ENCODE data around the gene RAB3C. TPM values are rescaled to one million over a fixed set of nuclear protein-coding genes. Genes with fewer than 3 reads are reported as not detected.

Gene RAB3C
- total RNA-seq, 1 experiment from 2014 or later = 13.3 TPM

- TF ChIP-seq OVOL2 (CRISPR knock-in tag; IDR thresholded peaks at IDR 0.05; ENCODE audit: borderline replicate concordance) (no peak), JAZF1 (CRISPR knock-in tag; IDR thresholded peaks at IDR 0.05) (no peak), ZBTB21 (CRISPR knock-in tag; IDR thresholded peaks at IDR 0.05; ENCODE audit: borderline replicate concordance) (no peak), ZNF281 (CRISPR knock-in tag; IDR thresholded peaks at IDR 0.05) (no peak), SP1 (CRISPR knock-in tag; conservative IDR thresholded peaks at IDR 0.05) (no peak), AR (CRISPR knock-in tag; IDR thresholded peaks at IDR 0.05) (no peak), MAX (CRISPR knock-in tag; IDR thresholded peaks at IDR 0.05) (no peak)
Observed at GRCh38 chr5:58753446-58753845, 170.6 kb downstream of the RAB3C start.

GRCh38 chr5:58754250-58754649 is 171.4 kb downstream of the RAB3C start:
- Mint-ChIP-seq H3K4me3 (no peak overlapping the region), H3K4me1 (peaks cover 15% of the 10 kb centered on the region), H3K9me3 (no peaks in the 10 kb centered on the region), H3K36me3 (no peaks in the 10 kb centered on the region), H3K27ac (no peak overlapping the region), H3K27me3 (ENCODE audit: low read depth) (no peaks in the 10 kb centered on the region)
- ChIA-PET POLR2A (no interaction called here), CTCF (no interaction called here)
- DNase-seq (ENCODE audit: low spot score) = no peak
- no peak for TF ChIP-seq ATF3 (CRISPR knock-in tag; conservative IDR thresholded peaks at IDR 0.05)
- TF ChIP-seq USF2 (CRISPR knock-in tag; IDR thresholded peaks at IDR 0.05) = no peak
- no peak for TF ChIP-seq TP53 (CRISPR knock-in tag; IDR thresholded peaks at IDR 0.05)
- no peak for TF ChIP-seq CREB1 (CRISPR knock-in tag; IDR thresholded peaks at IDR 0.05)
- no peak for TF ChIP-seq TCF7 (CRISPR knock-in tag; IDR thresholded peaks at IDR 0.05; ENCODE audit: low read depth)
- no peak for TF ChIP-seq ZNF423 (CRISPR knock-in tag; IDR thresholded peaks at IDR 0.05)
- no peak for TF ChIP-seq ZSCAN18 (CRISPR knock-in tag; IDR thresholded peaks at IDR 0.05)
- no peak for TF ChIP-seq JUN (CRISPR knock-in tag; IDR thresholded peaks at IDR 0.05)
- no peak for TF ChIP-seq NR1H2 (CRISPR knock-in tag; IDR thresholded peaks at IDR 0.05)
- no peak for TF ChIP-seq CBFB (CRISPR knock-in tag; IDR thresholded peaks at IDR 0.05; ENCODE audit: low read depth)
- TF ChIP-seq RELA (CRISPR knock-in tag; IDR thresholded peaks at IDR 0.05; ENCODE audit: borderline replicate concordance) = no peak
- TF ChIP-seq PREB (CRISPR knock-in tag; IDR thresholded peaks at IDR 0.05; ENCODE audit: borderline replicate concordance) = no peak
- TF ChIP-seq NFYB (CRISPR knock-in tag; conservative IDR thresholded peaks at IDR 0.05; ENCODE audit: low read depth) = no peak
- no peak for TF ChIP-seq ELF4 (CRISPR knock-in tag; IDR thresholded peaks at IDR 0.05; ENCODE audit: low read depth)
- no peak for ATAC-seq

More at GRCh38 chr5:58753446-58753845, 170.6 kb downstream of the RAB3C start:
- Mint-ChIP-seq H3K4me3 (no peak overlapping the region), H3K9me3 (no peaks in the 10 kb centered on the region), H3K36me3 (no peaks in the 10 kb centered on the region), H3K27me3 (ENCODE audit: low read depth) (no peaks in the 10 kb centered on the region), H3K27ac (no peak overlapping the region), H3K4me1 (peaks cover 15% of the 10 kb centered on the region)
- no peak for DNase-seq (ENCODE audit: low spot score)
- ATAC-seq = no peak; the same call in 1 of the 2 replicates
- ChIA-PET CTCF (no interaction called here), POLR2A (no interaction called here)
